GM19438 (cell line): ENCODE results near the gene TSPAN3.

Source experiments
- ATAC-seq: cut with Tn5 transposase; IDR thresholded peaks from one replicate; pipeline ENCODE4 v1.9.1; 2021; ENCODE audit warnings: low read depth; ENCODE audit not compliant: unreplicated experiment

The TSPAN3 gene

GRCh38 chr15:76993114-76993725 is 77.7 kb downstream of the TSPAN3 start:
- no peak for ATAC-seq

- no peak for ATAC-seq
These were observed 78.9 kb downstream of the TSPAN3 start for GRCh38 chr15:76991741-76992645.
